WTC11 (cell line): ENCODE results near the gene P2RX1.

Source experiments
- ATF6 ChIP-seq: sonication (generic); formaldehyde crosslinking; IDR thresholded peaks from 2 replicates; pipeline ENCODE4 v1.8.1; 2023; ENCODE audit warnings: mild to moderate bottlenecking, missing genetic modification reagents
- CREB1 ChIP-seq: sonication (generic); formaldehyde crosslinking; IDR thresholded peaks from 2 replicates; pipeline ENCODE4 v1.8.0; 2023; ENCODE audit warnings: mild to moderate bottlenecking, missing genetic modification reagents
- CTCF ChIP-seq: fragments of 200-600 bp; IDR thresholded peaks from 2 replicates; pipeline ENCODE4 v1.8.0; 2022; ENCODE audit warnings: antibody characterized with exemption
- MAX ChIP-seq: sonication (generic); formaldehyde crosslinking; IDR thresholded peaks from 2 replicates; pipeline ENCODE4 v1.8.0; 2022; ENCODE audit warnings: mild to moderate bottlenecking, missing genetic modification reagents
- NFYB ChIP-seq: sonication (generic); formaldehyde crosslinking; conservative IDR thresholded peaks from 2 replicates; pipeline ENCODE4 v1.8.0; 2022; ENCODE audit warnings: low read depth, missing genetic modification reagents
- RORB ChIP-seq: fragments of 250-450 bp; sonication (Bioruptor Pico); IDR thresholded peaks from 2 replicates; pipeline ENCODE4 v1.9.0; 2021; ENCODE audit warnings: mild to moderate bottlenecking
- USF2 ChIP-seq: sonication (generic); formaldehyde crosslinking; IDR thresholded peaks from 2 replicates; pipeline ENCODE4 v1.8.1; 2023; ENCODE audit warnings: mild to moderate bottlenecking, missing genetic modification reagents, moderate library complexity

- TF ChIP-seq MAX (CRISPR knock-in tag) (no peak), CTCF (no peak), ATF6 (no peak), USF2 (CRISPR knock-in tag) (no peak), NFYB (CRISPR knock-in tag) (no peak), RORB (no peak), CREB1 (no peak)
Observed at GRCh38 chr17:3956983-3957382, 40.7 kb upstream of the P2RX1 start.
